Breast epithelium (tissue), 3 donors: ENCODE results near the gene CUBN.

Source experiments
- POLR2A ChIP-seq: fragments of 450-650 bp; IDR thresholded peaks from one replicate; pipeline ENCODE4 v1.6.1; 2016; ENCODE audit warnings: antibody characterized with exemption, mild to moderate bottlenecking, moderate library complexity
- POLR2AphosphoS5 ChIP-seq, 3 donors: sonication (generic); formaldehyde crosslinking; IDR thresholded peaks; one replicate each; pipeline ENCODE4 v1.6.1; 2017; ENCODE audit warnings: antibody characterized with exemption in 3 of 3
- TF ChIP-seq, protein P1 (sequence below), 3 donors: fragments of 450-650 bp; IDR thresholded peaks; one replicate each; pipeline ENCODE4 v1.5.1; 2016 to 2017; ENCODE audit warnings: antibody characterized with exemption in 3 of 3, mild to moderate bottlenecking in 3 of 3, moderate library complexity in 3 of 3

DNA sequence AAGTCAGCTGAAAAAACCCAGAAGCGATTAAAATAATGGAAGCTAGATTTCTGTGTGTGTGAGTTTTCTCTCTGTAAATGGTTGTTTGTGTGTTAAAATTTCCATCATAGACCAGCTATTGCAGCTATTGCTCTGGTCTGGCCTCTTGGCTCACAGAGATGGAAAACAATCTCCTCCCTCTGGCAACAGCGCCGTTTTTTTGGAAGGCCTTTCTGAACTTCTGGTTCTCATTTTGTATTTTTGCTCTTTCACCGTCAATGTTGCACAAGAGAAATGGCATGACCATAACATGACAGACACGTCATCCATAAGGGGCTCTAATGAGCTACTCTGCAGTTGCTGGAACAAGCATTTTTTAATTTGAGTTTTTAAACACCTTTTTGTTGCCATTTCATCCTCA, 91.0 kb downstream of the CUBN start:
- TF ChIP-seq POLR2AphosphoS5 (IDR thresholded peaks at IDR 0.05) (peak in 2 of 3 donors; percentile 58 to 81), POLR2A (no peak)
- TF ChIP-seq, protein P1, sequence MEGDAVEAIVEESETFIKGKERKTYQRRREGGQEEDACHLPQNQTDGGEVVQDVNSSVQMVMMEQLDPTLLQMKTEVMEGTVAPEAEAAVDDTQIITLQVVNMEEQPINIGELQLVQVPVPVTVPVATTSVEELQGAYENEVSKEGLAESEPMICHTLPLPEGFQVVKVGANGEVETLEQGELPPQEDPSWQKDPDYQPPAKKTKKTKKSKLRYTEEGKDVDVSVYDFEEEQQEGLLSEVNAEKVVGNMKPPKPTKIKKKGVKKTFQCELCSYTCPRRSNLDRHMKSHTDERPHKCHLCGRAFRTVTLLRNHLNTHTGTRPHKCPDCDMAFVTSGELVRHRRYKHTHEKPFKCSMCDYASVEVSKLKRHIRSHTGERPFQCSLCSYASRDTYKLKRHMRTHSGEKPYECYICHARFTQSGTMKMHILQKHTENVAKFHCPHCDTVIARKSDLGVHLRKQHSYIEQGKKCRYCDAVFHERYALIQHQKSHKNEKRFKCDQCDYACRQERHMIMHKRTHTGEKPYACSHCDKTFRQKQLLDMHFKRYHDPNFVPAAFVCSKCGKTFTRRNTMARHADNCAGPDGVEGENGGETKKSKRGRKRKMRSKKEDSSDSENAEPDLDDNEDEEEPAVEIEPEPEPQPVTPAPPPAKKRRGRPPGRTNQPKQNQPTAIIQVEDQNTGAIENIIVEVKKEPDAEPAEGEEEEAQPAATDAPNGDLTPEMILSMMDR (IDR thresholded peaks at IDR 0.05): no peak
